NT2/D1 (cell line): ENCODE measurements around the gene ARHGEF16.
A peak's percentile ranks its signal among the peaks of the same experiment; 100 is the strongest.

Source experiments
- DNase-seq: peaks from one replicate; pipeline ENCODE4 v3.0.0-alpha.2; 2011; ENCODE audit warnings: low read depth, low spot score
- H3K27me3 ChIP-seq: 2 replicates; pipeline ENCODE4 v1.6.0; 2011; ENCODE audit warnings: mild to moderate bottlenecking; ENCODE audit not compliant: insufficient read length, insufficient read depth
- H3K36me3 ChIP-seq: 2 replicates; pipeline ENCODE4 v1.6.1; 2011; ENCODE audit warnings: mild to moderate bottlenecking, low read length, mixed read lengths; ENCODE audit not compliant: insufficient read depth, insufficient read length
- H3K4me1 ChIP-seq: 2 replicates; pipeline ENCODE4 v1.5.1; 2011; ENCODE audit not compliant: insufficient read depth, insufficient read length
- H3K4me3 ChIP-seq: 2 replicates; pipeline ENCODE4 v1.5.1; 2011; ENCODE audit warnings: low read depth; ENCODE audit not compliant: insufficient read length
- H3K9ac ChIP-seq: 2 replicates; pipeline ENCODE4 v1.6.0; 2011; ENCODE audit warnings: low read depth; ENCODE audit not compliant: insufficient read length
- H3K9me3 ChIP-seq: 2 replicates; pipeline ENCODE4 v1.5.1; 2011; ENCODE audit warnings: mild to moderate bottlenecking, low read length; ENCODE audit not compliant: insufficient read depth
- SUZ12 ChIP-seq: IDR thresholded peaks from 2 replicates; pipeline ENCODE4 v1.6.1; 2011; ENCODE audit not compliant: insufficient read length, insufficient read depth; ENCODE audit errors: extremely low read depth
- YY1 ChIP-seq: IDR thresholded peaks from 2 replicates; pipeline ENCODE4 v1.6.1; 2011; ENCODE audit not compliant: insufficient read length, insufficient read depth
- ZNF274 ChIP-seq: IDR thresholded peaks from 2 replicates; pipeline ENCODE4 v1.6.1; 2011; ENCODE audit warnings: mild to moderate bottlenecking, low read depth, low read length

ARHGEF16 gene

GRCh38 chr1:3454811-3455618 lies 550 bp downstream of the ARHGEF16 start:
- H3K27me3 ChIP-seq = peaks cover 6% of the 10 kb centered on the region
- peak overlapping the region; percentile 57 for H3K4me3 ChIP-seq
- peak; percentile 40 for DNase-seq
- H3K36me3 ChIP-seq = no peaks in the 10 kb centered on the region
- TF ChIP-seq YY1 (no peak), SUZ12 (no peak), ZNF274 (no peak)
- peaks cover 22% of the 10 kb centered on the region for H3K4me1 ChIP-seq
- no peaks in the 10 kb centered on the region for H3K9me3 ChIP-seq
- H3K9ac ChIP-seq = peak overlapping the region; percentile 61

DNA sequence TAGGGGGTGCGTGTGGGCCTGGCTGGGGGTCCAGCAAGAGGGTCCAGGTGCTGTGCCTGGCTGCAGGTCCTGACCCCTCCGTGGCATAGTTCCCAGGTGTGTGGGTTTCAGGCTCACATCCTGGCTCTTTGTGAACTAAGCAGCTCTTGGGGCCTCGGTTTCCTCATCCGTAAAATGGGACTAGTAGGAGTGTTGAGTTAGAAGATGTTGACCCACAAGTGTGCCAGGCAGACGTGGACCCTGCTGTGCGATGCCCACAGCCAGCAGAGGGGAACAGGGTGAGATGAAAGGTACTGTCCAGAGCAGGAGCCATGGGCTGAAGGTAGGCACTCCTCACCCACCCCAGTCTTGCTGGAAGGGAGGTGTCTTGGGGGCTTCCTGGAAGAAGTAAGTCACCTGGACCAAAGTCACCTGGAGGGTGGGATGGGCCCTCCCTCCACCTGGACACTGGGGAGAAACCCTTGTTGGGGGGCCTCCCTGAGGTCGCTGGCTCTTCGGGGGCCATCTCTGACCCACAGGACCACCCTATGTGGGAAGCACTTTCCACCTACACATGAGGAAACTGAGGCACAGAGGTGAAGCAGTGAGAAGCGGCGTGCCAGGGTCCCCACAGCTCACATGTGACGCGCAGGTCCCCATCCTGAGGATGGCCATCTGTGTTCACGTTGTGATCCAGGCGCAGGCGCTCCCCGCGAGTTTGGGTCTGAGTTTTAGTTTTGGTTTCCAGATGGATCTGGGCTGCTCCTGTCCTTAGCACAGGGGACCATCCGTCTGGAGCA lies 1.4 kb downstream of the ARHGEF16 start:
- H3K9me3 ChIP-seq = no peaks in the 10 kb centered on the region
- no peaks in the 10 kb centered on the region for H3K36me3 ChIP-seq
- peaks cover 26% of the 10 kb centered on the region for H3K4me1 ChIP-seq
- peak overlapping the region; percentile 12 for H3K9ac ChIP-seq
- H3K27me3 ChIP-seq = peaks cover 6% of the 10 kb centered on the region
- DNase-seq = no peak
- peak overlapping the region; percentile 57 for H3K4me3 ChIP-seq
- TF ChIP-seq YY1 (no peak), SUZ12 (no peak), ZNF274 (no peak)

- Histone ChIP-seq H3K4me1 (peaks cover 26% of the 10 kb centered on the region), H3K9ac (no peak overlapping the region), H3K27me3 (peaks cover 4% of the 10 kb centered on the region), H3K4me3 (no peak overlapping the region), H3K36me3 (no peaks in the 10 kb centered on the region), H3K9me3 (no peaks in the 10 kb centered on the region)
- no peak for DNase-seq
- no peak for TF ChIP-seq ZNF274
- TF ChIP-seq SUZ12 = no peak
- TF ChIP-seq YY1 = no peak
These were observed 2.0 kb downstream of the ARHGEF16 start for GRCh38 chr1:3456449-3456963.

- Histone ChIP-seq H3K27me3 (peaks cover 4% of the 10 kb centered on the region), H3K9me3 (no peaks in the 10 kb centered on the region), H3K36me3 (no peaks in the 10 kb centered on the region), H3K4me1 (peaks cover 26% of the 10 kb centered on the region), H3K4me3 (no peak overlapping the region), H3K9ac (no peak overlapping the region)
- TF ChIP-seq SUZ12 = no peak
- no peak for TF ChIP-seq ZNF274
- no peak for TF ChIP-seq YY1
- DNase-seq = no peak
These were observed 2.8 kb downstream of the ARHGEF16 start for GRCh38 chr1:3456964-3457909.

DNA sequence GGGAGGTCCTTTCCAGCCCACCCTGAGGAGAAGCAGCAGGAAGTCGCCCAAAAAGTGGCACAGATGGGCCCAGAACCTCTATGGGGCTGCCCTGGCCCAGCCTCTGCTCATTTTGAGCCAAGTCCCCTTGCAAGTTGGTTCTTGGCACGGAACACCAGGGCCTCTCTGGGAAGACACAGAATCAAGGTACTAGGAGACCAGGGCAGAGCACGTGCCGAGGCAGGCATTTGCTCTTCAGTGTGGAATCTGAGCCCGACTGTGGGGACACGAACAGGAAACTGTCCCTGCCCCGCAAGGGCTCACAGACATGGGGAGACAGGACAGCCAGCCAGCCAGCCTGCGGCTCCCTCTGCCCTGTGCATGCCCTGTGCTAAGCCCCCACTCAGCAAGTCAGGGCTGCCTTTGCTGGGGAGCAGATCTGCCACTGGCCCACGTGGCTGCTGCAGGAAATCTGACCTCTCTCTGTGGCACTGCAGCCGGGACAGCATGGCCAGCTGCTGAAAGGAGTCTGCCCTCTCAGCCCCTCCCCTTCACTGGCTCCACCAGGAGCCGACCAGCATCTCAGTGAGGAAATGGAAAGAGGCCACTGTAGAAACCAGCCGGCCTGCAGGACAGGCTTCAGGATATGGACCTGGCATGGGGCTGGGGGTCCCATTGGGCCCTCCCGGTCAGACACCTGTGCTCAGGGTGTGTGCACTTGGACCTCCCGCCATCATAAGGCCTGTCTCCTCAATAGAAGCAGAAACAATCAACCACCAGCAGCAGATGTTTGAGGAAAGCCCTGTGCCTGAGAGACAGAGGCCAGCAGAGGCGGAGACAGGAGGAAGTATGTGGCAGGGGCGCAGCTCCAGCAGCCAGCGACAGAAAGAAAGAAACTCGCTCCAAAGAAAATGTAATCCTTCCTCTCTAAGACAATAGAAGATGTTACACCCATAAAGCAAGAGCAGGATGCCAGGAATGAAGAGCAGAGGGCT lies 3.7 kb downstream of the ARHGEF16 start:
- Histone ChIP-seq H3K9ac (peak overlapping the region; percentile 56), H3K4me3 (no peak overlapping the region), H3K4me1 (peaks cover 29% of the 10 kb centered on the region), H3K9me3 (no peaks in the 10 kb centered on the region), H3K27me3 (no peaks in the 10 kb centered on the region), H3K36me3 (no peaks in the 10 kb centered on the region)
- no peak for TF ChIP-seq YY1
- no peak for TF ChIP-seq ZNF274
- no peak for TF ChIP-seq SUZ12
- DNase-seq = no peak
